ENCODE measurements around the gene RCAN2. TPM values are rescaled to one million over a fixed set of nuclear protein-coding genes. Genes with fewer than 3 reads are reported as not detected.

The RCAN2 gene
- total and polyA plus RNA-seq, 8 donors = 2.5 to 35.8 (median 3.1) TPM

DNA sequence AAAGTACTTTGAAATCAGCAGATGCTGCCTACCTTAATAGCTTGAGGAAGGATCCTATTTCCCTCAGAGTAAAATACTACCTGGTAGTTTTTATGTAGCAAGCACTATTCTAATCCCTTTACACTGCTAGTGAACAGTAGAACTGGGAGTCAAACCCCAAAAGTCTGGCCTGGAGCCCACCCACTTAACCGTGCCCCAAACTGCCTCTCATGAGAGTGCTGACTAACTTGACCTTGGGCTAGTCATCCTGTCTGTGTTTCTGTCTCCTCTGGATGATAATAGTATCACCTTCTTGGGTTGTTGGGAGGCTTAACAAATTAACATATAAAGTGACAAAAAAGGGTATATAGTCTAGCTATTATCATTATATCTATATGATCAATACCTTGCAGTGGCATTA, 140.5 kb downstream of the RCAN2 start:
- Histone ChIP-seq H3K27ac (no peak overlapping the region), H3K9me3 (peaks cover 0 to 7% of the 10 kb centered on the region in 2 donors), H3K4me1 (no peaks in the 10 kb centered on the region), H3K36me3 (no peaks in the 10 kb centered on the region), H3K4me3 (no peak overlapping the region), H3K27me3 (no peaks in the 10 kb centered on the region)
- ATAC-seq (no peak), DNase-seq (no peak)
- TF ChIP-seq CTCF (IDR thresholded peaks at IDR 0.05) = no peak
- intact Hi-C loops (cut with DNase I) = no loop called here

DNA sequence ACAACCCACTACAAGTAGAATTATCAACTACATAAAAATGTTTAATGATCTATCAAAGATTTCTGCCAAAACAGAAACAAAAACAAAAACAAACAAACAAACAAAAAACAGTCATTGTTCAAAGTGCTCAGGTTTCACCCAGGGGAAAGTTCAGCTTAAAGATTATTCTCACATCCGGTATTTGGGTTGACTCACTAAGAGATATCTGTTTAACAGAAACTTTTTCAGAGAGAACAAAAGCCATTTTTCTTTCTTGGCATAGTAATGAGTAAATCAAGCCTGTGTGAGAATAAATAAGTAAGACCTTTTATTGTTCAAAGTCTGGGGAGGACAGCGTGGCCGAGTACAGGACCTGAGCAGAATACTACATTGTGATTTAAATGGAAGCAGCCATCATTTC, 143.6 kb downstream of the RCAN2 start:
- TF ChIP-seq CTCF (IDR thresholded peaks at IDR 0.05) = no peak
- ATAC-seq = no peak
- no peak for DNase-seq
- intact Hi-C loops (cut with DNase I) = no loop called here
- Histone ChIP-seq H3K36me3 (no peaks in the 10 kb centered on the region), H3K27me3 (no peaks in the 10 kb centered on the region), H3K27ac (no peak overlapping the region), H3K9me3 (peaks cover 0 to 9% of the 10 kb centered on the region in 2 donors), H3K4me1 (no peaks in the 10 kb centered on the region), H3K4me3 (no peak overlapping the region)

DNA sequence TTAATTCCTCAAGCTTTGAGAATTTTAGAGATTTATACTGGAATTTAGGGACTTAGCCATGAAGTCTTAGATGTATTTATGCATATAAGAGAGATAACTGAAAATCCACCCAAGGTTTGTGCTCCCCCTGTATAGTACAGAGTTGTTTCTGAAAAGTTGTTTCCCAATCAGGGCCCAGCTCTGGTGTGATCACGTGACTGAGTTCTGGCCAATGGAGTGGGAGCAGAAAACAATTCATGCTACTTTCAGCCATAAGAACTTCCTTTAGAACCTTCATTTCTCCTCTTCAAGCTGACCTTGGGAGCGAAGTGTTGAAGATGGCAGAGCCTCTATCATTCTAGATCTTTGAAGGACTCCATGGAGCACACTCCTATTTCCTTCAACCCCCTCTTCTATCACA, 151.0 kb downstream of the RCAN2 start:
- no peak for TF ChIP-seq CTCF (IDR thresholded peaks at IDR 0.05)
- intact Hi-C loops (cut with DNase I) = no loop called here
- ATAC-seq = no peak

GRCh38 chr6:46338131-46338530, 153.1 kb downstream of the RCAN2 start:
- Histone ChIP-seq H3K27ac (no peak overlapping the region), H3K4me3 (no peak overlapping the region), H3K9me3 (no peaks in the 10 kb centered on the region), H3K4me1 (no peaks in the 10 kb centered on the region), H3K36me3 (no peaks in the 10 kb centered on the region), H3K27me3 (no peaks in the 10 kb centered on the region)
- ATAC-seq = no peak
- intact Hi-C loops (cut with DNase I) = no loop called here
- no peak for TF ChIP-seq CTCF (IDR thresholded peaks at IDR 0.05)
- no peak for DNase-seq

More for the DNA sequence above, 151.0 kb downstream of the RCAN2 start:
- Histone ChIP-seq H3K36me3 (no peaks in the 10 kb centered on the region), H3K4me3 (no peak overlapping the region), H3K9me3 (no peaks in the 10 kb centered on the region), H3K27me3 (no peaks in the 10 kb centered on the region), H3K27ac (no peak overlapping the region), H3K4me1 (no peaks in the 10 kb centered on the region)
- DNase-seq = no peak

DNA sequence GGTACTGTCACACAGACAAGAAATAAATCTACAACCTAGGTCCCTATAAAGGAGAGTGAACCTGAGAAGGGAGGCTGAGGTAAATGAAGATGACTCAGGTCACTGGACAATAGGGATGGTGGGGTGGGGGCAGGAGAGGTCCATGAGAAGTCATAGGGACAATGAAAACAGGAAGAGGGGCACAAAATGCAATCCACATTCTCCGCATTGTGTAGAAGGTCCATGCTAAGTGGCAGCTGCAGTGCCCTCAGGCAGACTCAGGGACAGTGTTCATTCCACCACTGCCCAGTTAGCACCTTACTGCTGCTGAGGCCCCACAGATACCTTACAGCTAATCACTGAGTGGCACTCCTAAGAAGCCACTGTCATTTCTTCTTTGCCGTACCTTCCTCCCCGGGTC, 156.8 kb downstream of the RCAN2 start:
- H3K4me1 ChIP-seq = no peaks in the 10 kb centered on the region
- H3K9me3 ChIP-seq = no peaks in the 10 kb centered on the region
- DNase-seq (no peak), ATAC-seq (no peak)
- H3K27ac ChIP-seq = no peak overlapping the region
- H3K36me3 ChIP-seq = no peaks in the 10 kb centered on the region
- no peaks in the 10 kb centered on the region for H3K27me3 ChIP-seq
- intact Hi-C loops (cut with DNase I) = no loop called here
- H3K4me3 ChIP-seq = no peak overlapping the region
- TF ChIP-seq CTCF (IDR thresholded peaks at IDR 0.05) = no peak
